HepG2 (cell line): ENCODE data around the gene STOM.

Experiments used
- ATF3 ChIP-seq: sonication (generic); formaldehyde crosslinking; IDR thresholded peaks from 2 replicates; pipeline ENCODE4 v1.4.0; 2020; ENCODE audit warnings: missing genetic modification reagents
- ATM ChIP-seq: fragments of 450-650 bp; IDR thresholded peaks from 2 replicates; pipeline ENCODE4 v1.7.1; 2017; ENCODE audit warnings: mild to moderate bottlenecking, borderline replicate concordance
- BATF2 ChIP-seq: sonication (generic); formaldehyde crosslinking; IDR thresholded peaks from 2 replicates; pipeline ENCODE4 v1.8.0; 2022; ENCODE audit warnings: mild to moderate bottlenecking, missing genetic modification reagents, moderate library complexity
- CHD4 ChIP-seq: fragments of 200-600 bp; sonication (generic); IDR thresholded peaks from 2 replicates; pipeline ENCODE4 v1.7.0; 2017; ENCODE audit warnings: mild to moderate bottlenecking, low read length, borderline replicate concordance
- CREM ChIP-seq, 2 experiments: sonication (generic) in 1 of 2; formaldehyde crosslinking in 1 of 2; IDR thresholded peaks; 2 replicates each; pipeline versions ENCODE4 v1.4.0 to v1.6.1; 2016 to 2020; ENCODE audit warnings: antibody characterized with exemption in 1 of 2, mild to moderate bottlenecking in 1 of 2, missing genetic modification reagents in 1 of 2
- CTCF ChIP-seq: sonication (generic); formaldehyde crosslinking; IDR thresholded peaks from 2 replicates; pipeline ENCODE4 v1.5.0; 2020; ENCODE audit warnings: mild to moderate bottlenecking, missing genetic modification reagents, moderate library complexity
- MXD4 ChIP-seq: IDR thresholded peaks from 2 replicates; pipeline ENCODE4 v1.6.1; 2016; ENCODE audit warnings: mild to moderate bottlenecking, missing biosample characterization, missing genetic modification reagents
- NFKB2 ChIP-seq: sonication (generic); formaldehyde crosslinking; IDR thresholded peaks from 2 replicates; pipeline ENCODE4 v1.4.0; 2020; ENCODE audit warnings: missing genetic modification reagents, borderline replicate concordance
- TIGD3 ChIP-seq: sonication (generic); formaldehyde crosslinking; IDR thresholded peaks from 2 replicates; pipeline ENCODE4 v1.5.1; 2020; ENCODE audit warnings: mild to moderate bottlenecking, missing genetic modification reagents, borderline replicate concordance
- TOPORS ChIP-seq: sonication (generic); formaldehyde crosslinking; IDR thresholded peaks from 2 replicates; pipeline ENCODE4 v1.8.0; 2023; ENCODE audit warnings: mild to moderate bottlenecking, missing genetic modification reagents
- TRIM24 ChIP-seq: sonication (generic); formaldehyde crosslinking; IDR thresholded peaks from 2 replicates; pipeline ENCODE4 v1.8.0; 2022; ENCODE audit warnings: mild to moderate bottlenecking, missing genetic modification reagents
- UBTF ChIP-seq: sonication (generic); formaldehyde crosslinking; IDR thresholded peaks from 2 replicates; pipeline ENCODE4 v1.4.0; 2020; ENCODE audit warnings: mild to moderate bottlenecking, missing genetic modification reagents
- ZNF24 ChIP-seq: fragments of 450-650 bp; IDR thresholded peaks from 2 replicates; pipeline ENCODE4 v1.6.1; 2017; ENCODE audit warnings: antibody characterized with exemption, mild to moderate bottlenecking

- TF ChIP-seq CREM (IDR thresholded peaks at IDR 0.05) (no peak), CREM (CRISPR knock-in tag; IDR thresholded peaks at IDR 0.05) (no peak), ZNF24 (no peak), UBTF (CRISPR knock-in tag) (no peak), TRIM24 (no peak), BATF2 (CRISPR knock-in tag) (no peak), ATF3 (no peak), MXD4 (CRISPR knock-in tag) (no peak), CTCF (no peak), TOPORS (CRISPR knock-in tag) (no peak), TIGD3 (no peak), NFKB2 (no peak), CHD4 (no peak), ATM (no peak)
These were observed 21.8 kb downstream of the STOM start for GRCh38 chr9:121348221-121348620.
